Measurements from ENCODE around the gene C1QTNF5.

Gene C1QTNF5

GRCh38 chr11:119323532-119324033 lies 17.1 kb downstream of the C1QTNF5 start (continued):
- TF ChIP-seq ZNF701 (tag by site-specific recombination; IDR thresholded peaks at IDR 0.05): no peak
- no peak for TF ChIP-seq ZNF670 (tag by site-specific recombination; IDR thresholded peaks at IDR 0.05; ENCODE audit: low read depth)
- TF ChIP-seq ZNF10 (tag by site-specific recombination; IDR thresholded peaks at IDR 0.05): no peak
- TF ChIP-seq ZNF302 (tag by site-specific recombination; IDR thresholded peaks at IDR 0.05; ENCODE audit: low read depth): no peak
- no peak for TF ChIP-seq SP2 (tag by site-specific recombination; IDR thresholded peaks at IDR 0.05)
- peak; percentile 55 for TF ChIP-seq EGR2 (tag by site-specific recombination; IDR thresholded peaks at IDR 0.05; ENCODE audit: low read depth)
- TF ChIP-seq GLIS2 (tag by site-specific recombination; IDR thresholded peaks at IDR 0.05): no peak
- peak; percentile 99 for TF ChIP-seq ZNF16 (tag by site-specific recombination; IDR thresholded peaks at IDR 0.05; ENCODE audit: low read depth)

GRCh38 chr11:119322921-119323531 lies 17.7 kb downstream of the C1QTNF5 start:
- Histone ChIP-seq H3K27ac (ENCODE audit: extremely low read depth, low read depth, low read length) (no peak overlapping the region), H3K9me3 (ENCODE audit: control insufficient read depth, insufficient read depth, low read depth, low read length) (no peaks in the 10 kb centered on the region), H3K36me3 (ENCODE audit: control insufficient read depth in 2 of 2, insufficient read depth in 1 of 2, low read length in 2 of 2) (no peaks in the 10 kb centered on the region), H3K4me1 (ENCODE audit: control insufficient read depth, insufficient read depth, low read length) (no peaks in the 10 kb centered on the region; the same call in 1 of the 2 replicates), H3K4me3 (ENCODE audit: low read depth, low read length) (no peak overlapping the region)
- POLR2A ChIA-PET: interaction anchor here (1.4 kb wide), 1 partner anchor 11 kb away, joined by 5 read pairs; the partner anchor contains the start of gene RNF26
- CTCF ChIA-PET: interaction anchor here (0.6 to 15.8 kb wide), 46 partner anchors 8 to 305 kb away, joined by 3 to 151 read pairs (median 5); partner anchors contain the start of genes C1QTNF5, C2CD2L, CBL and RNF26
- no peak for TF ChIP-seq OSR2 (tag by site-specific recombination; IDR thresholded peaks at IDR 0.05)
- TF ChIP-seq ZNF169 (tag by site-specific recombination; IDR thresholded peaks at IDR 0.05): no peak
- no peak for TF ChIP-seq ZNF366 (tag by site-specific recombination; conservative IDR thresholded peaks at IDR 0.05)
- no peak for TF ChIP-seq ZNF416 (tag by site-specific recombination; IDR thresholded peaks at IDR 0.05)
- no peak for TF ChIP-seq BCL11A (tag by site-specific recombination; IDR thresholded peaks at IDR 0.05; ENCODE audit: low read depth)
- no peak for TF ChIP-seq ZNF623 (tag by site-specific recombination; IDR thresholded peaks at IDR 0.05)
- TF ChIP-seq ZBTB21 (tag by site-specific recombination; IDR thresholded peaks at IDR 0.05): no peak
- no peak for TF ChIP-seq ZNF280C (tag by site-specific recombination; IDR thresholded peaks at IDR 0.05)
- no peak for TF ChIP-seq TRIM28 (IDR thresholded peaks at IDR 0.05; ENCODE audit: borderline replicate concordance, low read length)
- no peak for TF ChIP-seq ZNF404 (tag by site-specific recombination; IDR thresholded peaks at IDR 0.05)

- H3K4me3 ChIP-seq (ENCODE audit: low read depth, low read length): no peak overlapping the region
- CTCF ChIA-PET: interaction anchor here (0.6 to 15.8 kb wide), 26 partner anchors 8 to 260 kb away, joined by 3 to 151 read pairs (median 6); partner anchors contain the start of genes C1QTNF5, C2CD2L, CBL and RNF26
- H3K36me3 ChIP-seq (ENCODE audit: control insufficient read depth in 2 of 2, insufficient read depth in 1 of 2, low read length in 2 of 2): no peaks in the 10 kb centered on the region
- POLR2A ChIA-PET: interaction anchor here (1.0 kb wide), 1 partner anchor 59 kb away, joined by 3 read pairs; no protein-coding TSS in a partner anchor
- no peak for TF ChIP-seq ZNF621 (tag by site-specific recombination; IDR thresholded peaks at IDR 0.05)
- H3K4me1 ChIP-seq (ENCODE audit: control insufficient read depth, insufficient read depth, low read length): no peaks in the 10 kb centered on the region; the same call in 1 of the 2 replicates
- no peaks in the 10 kb centered on the region for H3K9me3 ChIP-seq (ENCODE audit: control insufficient read depth, insufficient read depth, low read depth, low read length)
- no peak overlapping the region for H3K27ac ChIP-seq (ENCODE audit: extremely low read depth, low read depth, low read length)
Observed at GRCh38 chr11:119322360-119322739, 18.3 kb downstream of the C1QTNF5 start.
